Measurements from ENCODE around the gene ZBTB4. TPM values are rescaled to one million over a fixed set of nuclear protein-coding genes. Genes with fewer than 3 reads are reported as not detected.

The ZBTB4 gene
- total RNA-seq, 1 donor from 2014 or later: 79.0 TPM

DNA sequence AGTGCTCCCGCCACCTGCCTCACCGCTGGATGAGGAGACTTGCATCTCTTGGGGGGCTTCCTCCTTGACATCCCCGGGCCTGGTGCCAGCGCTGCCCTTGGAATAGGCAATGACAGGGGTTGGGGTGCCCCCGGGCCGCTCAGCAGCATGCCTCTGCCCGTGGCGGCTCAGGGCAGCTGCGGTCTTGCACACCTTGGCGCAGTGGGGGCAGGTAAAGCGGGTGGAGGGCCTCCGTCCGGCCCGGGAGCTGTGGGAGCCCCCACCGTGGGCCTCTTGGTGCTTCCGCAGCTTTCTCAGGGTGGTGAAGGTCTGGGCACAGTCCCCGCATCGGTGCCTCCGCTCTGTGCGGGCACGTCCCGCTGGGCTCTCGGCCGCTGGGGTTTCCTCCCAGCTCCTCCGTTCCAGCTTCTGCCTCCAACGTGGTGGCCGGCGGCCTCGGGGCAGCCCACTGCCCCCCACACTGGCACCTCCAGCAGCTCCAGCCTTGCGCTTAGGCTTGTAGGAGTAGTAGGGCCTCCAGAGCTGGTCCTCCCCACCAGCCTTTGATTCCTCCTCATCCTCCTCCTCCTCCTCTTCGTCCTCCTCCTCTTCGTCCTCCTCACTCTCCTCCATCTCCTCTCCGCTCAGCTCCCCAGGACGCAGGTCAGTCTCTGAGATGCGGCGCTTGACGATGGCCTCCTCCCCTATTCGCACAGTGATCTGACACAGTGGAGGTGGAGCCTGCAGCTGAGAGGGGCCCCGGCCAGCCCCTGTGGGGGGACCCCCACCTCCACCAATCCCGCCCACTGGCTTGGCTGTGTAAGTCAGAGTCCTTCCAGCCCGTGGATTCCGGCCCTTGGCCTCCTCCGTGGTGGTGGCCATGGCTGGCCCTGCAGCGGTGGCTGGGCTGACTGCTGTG is 16.7 kb downstream of the ZBTB4 start:
- ATAC-seq (no peak), DNase-seq (no peak)
- H3K36me3 ChIP-seq: peaks cover 53% of the 10 kb centered on the region
- H3K4me3 ChIP-seq: no peak overlapping the region
- peaks cover 17% of the 10 kb centered on the region for H3K4me1 ChIP-seq
- no peaks in the 10 kb centered on the region for H3K27me3 ChIP-seq (ENCODE audit: low read depth)
- no peaks in the 10 kb centered on the region for H3K9me3 ChIP-seq
- TF ChIP-seq, protein P1, sequence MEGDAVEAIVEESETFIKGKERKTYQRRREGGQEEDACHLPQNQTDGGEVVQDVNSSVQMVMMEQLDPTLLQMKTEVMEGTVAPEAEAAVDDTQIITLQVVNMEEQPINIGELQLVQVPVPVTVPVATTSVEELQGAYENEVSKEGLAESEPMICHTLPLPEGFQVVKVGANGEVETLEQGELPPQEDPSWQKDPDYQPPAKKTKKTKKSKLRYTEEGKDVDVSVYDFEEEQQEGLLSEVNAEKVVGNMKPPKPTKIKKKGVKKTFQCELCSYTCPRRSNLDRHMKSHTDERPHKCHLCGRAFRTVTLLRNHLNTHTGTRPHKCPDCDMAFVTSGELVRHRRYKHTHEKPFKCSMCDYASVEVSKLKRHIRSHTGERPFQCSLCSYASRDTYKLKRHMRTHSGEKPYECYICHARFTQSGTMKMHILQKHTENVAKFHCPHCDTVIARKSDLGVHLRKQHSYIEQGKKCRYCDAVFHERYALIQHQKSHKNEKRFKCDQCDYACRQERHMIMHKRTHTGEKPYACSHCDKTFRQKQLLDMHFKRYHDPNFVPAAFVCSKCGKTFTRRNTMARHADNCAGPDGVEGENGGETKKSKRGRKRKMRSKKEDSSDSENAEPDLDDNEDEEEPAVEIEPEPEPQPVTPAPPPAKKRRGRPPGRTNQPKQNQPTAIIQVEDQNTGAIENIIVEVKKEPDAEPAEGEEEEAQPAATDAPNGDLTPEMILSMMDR (IDR thresholded peaks at IDR 0.05): no peak
- no peak overlapping the region for H3K27ac ChIP-seq
- intact Hi-C loops (cut with DNase I): no loop called here

DNA sequence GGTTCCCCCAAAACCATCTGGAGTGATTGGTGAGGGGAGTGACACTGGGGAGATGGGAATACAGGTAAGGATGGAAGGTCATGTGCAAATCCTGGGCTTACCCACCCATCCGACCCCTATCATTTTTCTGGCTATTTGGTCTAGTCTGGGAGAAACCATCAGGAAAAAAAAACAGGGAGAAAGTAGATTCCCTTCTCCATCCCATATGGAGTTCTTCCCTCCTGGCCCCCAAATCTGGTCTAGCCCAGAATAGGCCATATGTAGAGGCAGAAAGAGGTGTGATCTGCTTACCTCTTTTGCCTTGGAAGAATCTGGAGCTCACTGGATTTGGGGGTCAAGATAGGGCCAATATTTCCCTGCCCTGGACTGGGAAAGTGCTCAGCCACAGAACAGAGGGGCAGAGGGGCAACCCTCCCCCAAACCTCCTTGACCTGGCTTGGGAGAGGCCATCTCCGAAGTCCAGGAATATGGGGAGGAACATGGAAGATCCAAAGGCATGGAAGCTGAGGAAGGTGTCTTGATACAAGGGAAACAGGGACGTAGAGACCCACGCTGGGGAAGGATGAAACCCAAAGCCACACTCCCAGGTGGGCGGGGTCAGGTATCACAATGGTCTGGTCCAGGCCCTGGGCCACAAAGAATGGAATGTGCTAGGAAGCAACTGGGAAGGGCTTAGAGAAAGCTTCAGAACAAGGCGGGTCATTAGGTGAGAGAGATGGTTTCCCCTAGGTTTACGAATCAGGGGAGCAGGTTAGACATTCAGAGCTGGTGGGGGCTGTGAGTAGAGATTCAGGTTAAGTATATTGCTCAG is 18.4 kb downstream of the ZBTB4 start:
- Histone ChIP-seq H3K4me3 (no peak overlapping the region), H3K27me3 (ENCODE audit: low read depth) (no peaks in the 10 kb centered on the region), H3K9me3 (no peaks in the 10 kb centered on the region), H3K27ac (no peak overlapping the region), H3K4me1 (peaks cover 11% of the 10 kb centered on the region), H3K36me3 (peaks cover 40% of the 10 kb centered on the region)
- no peak for DNase-seq
- TF ChIP-seq, protein P1 (IDR thresholded peaks at IDR 0.05): no peak
- ATAC-seq: no peak
- intact Hi-C loops (cut with DNase I): no loop called here

DNA sequence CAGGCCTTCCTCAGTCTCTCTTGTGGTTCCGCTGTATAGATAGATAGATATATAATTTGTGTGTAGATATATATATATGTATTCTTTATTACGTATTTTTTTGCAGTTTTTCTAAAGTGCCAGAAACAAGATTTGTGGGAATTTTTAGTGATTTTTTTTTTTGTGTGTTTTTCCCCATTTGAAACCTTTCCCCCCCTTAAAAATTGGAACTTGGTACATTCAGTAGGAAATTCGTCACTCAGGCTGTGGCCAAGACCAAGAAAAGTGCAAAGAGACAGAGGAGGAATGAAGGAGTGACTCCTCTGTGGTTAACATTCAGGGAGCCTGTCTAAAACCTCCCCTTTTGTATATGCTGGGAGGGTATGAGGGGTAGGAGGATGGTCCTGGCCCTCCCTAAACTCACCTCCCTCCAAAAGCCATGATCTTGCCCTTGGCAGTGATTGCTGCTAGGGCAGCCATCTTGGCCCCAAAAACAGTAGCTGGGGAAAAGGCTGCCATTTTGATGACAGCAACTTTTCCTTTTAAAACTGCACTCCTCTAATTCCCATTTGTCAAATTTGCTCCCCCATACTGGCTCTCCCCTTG is 19.4 kb downstream of the ZBTB4 start:
- TF ChIP-seq, protein P1 (IDR thresholded peaks at IDR 0.05): no peak
- Histone ChIP-seq H3K36me3 (peaks cover 31% of the 10 kb centered on the region), H3K4me3 (no peak overlapping the region), H3K4me1 (peaks cover 7% of the 10 kb centered on the region), H3K27ac (no peak overlapping the region), H3K27me3 (ENCODE audit: low read depth) (no peaks in the 10 kb centered on the region), H3K9me3 (no peaks in the 10 kb centered on the region)
- no peak for DNase-seq
- no peak for ATAC-seq
- intact Hi-C loops (cut with DNase I): no loop called here

DNA sequence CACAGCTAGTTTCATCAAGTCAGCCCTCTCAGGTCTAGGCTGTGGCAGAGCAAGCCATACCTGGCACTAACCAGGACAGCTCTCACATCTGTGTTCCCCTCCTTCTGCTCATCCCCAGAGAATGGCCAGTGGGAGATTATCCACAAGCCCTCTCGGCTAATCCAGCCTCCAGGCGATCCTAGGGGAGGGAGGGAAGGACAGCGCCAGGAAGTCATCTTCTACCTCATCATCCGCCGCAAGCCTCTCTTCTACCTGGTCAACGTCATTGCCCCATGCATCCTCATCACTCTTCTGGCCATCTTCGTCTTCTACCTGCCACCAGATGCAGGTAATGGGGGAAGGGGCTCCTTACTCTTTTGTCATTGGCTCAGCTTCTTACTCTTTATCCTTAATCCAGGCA is 31.0 kb downstream of the ZBTB4 start:
- Histone ChIP-seq H3K27ac (no peak overlapping the region), H3K9me3 (no peaks in the 10 kb centered on the region), H3K36me3 (no peaks in the 10 kb centered on the region), H3K27me3 (ENCODE audit: low read depth) (peaks cover 39% of the 10 kb centered on the region), H3K4me1 (peaks cover 21% of the 10 kb centered on the region), H3K4me3 (no peak overlapping the region)
- TF ChIP-seq, protein P1 (IDR thresholded peaks at IDR 0.05): no peak
- ATAC-seq (no peak), DNase-seq (no peak)
- intact Hi-C loops (cut with DNase I): no loop called here

DNA sequence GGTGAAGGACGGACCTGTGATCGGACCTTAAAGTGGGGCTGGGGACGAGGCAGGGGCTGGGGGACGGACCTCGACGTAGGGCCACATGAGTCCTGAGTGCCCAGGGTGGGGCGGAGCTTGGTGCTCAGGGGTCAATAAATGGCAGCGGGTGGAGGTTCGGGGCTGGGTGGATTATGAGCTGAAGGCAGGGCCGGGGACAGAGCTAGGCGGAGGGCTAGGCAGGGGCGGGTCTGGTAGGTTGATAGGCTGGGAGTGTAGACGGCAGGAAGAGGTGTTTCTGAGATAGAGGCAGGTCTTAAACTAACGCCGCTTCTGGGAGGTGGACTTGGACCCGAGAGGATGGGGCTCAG is 33.8 kb downstream of the ZBTB4 start:
- TF ChIP-seq, protein P1 (IDR thresholded peaks at IDR 0.05): no peak
- DNase-seq (no peak), ATAC-seq (peak; percentile 63)
- Histone ChIP-seq H3K9me3 (no peaks in the 10 kb centered on the region), H3K36me3 (no peaks in the 10 kb centered on the region), H3K27ac (no peak overlapping the region), H3K4me3 (peak overlapping the region; percentile 50), H3K4me1 (peaks cover 24% of the 10 kb centered on the region), H3K27me3 (ENCODE audit: low read depth) (peaks cover 48% of the 10 kb centered on the region)
- intact Hi-C loops (cut with DNase I): no loop called here
